Ishikawa (cell line): Measurements from ENCODE around the gene NOL9.

Source experiments
- CEBPB ChIP-seq: IDR thresholded peaks from 2 replicates; pipeline ENCODE4 v1.6.1; 2012
- CREB1 ChIP-seq: IDR thresholded peaks from 2 replicates; pipeline ENCODE4 v1.6.1; 2012; ENCODE audit warnings: low read depth
- EGR1 ChIP-seq: IDR thresholded peaks from 2 replicates; pipeline ENCODE4 v1.6.1; 2012
- EP300 ChIP-seq: IDR thresholded peaks from 2 replicates; pipeline ENCODE4 v1.6.1; 2012; ENCODE audit warnings: borderline replicate concordance
- FOXM1 ChIP-seq: IDR thresholded peaks from 2 replicates; pipeline ENCODE4 v1.6.1; 2012; ENCODE audit warnings: low read depth, borderline replicate concordance
- MAX ChIP-seq: IDR thresholded peaks from 2 replicates; pipeline ENCODE4 v1.6.1; 2012
- NFIC ChIP-seq: IDR thresholded peaks from 2 replicates; pipeline ENCODE4 v1.6.1; 2012
- RAD21 ChIP-seq: IDR thresholded peaks from 2 replicates; pipeline ENCODE4 v1.6.1; 2012; ENCODE audit warnings: low read depth
- REST ChIP-seq: IDR thresholded peaks from 2 replicates; pipeline ENCODE4 v1.6.1; 2012; ENCODE audit warnings: low read depth, mild to moderate bottlenecking
- TAF1 ChIP-seq: IDR thresholded peaks from 2 replicates; pipeline ENCODE4 v1.6.1; 2012; ENCODE audit warnings: low read depth, mild to moderate bottlenecking
- TCF12 ChIP-seq: IDR thresholded peaks from 2 replicates; pipeline ENCODE4 v1.6.1; 2012; ENCODE audit warnings: low read depth
- TEAD4 ChIP-seq: IDR thresholded peaks from 2 replicates; pipeline ENCODE4 v1.6.1; 2012
- USF1 ChIP-seq: IDR thresholded peaks from 2 replicates; pipeline ENCODE4 v1.6.1; 2012
- YY1 ChIP-seq: IDR thresholded peaks from 2 replicates; pipeline ENCODE4 v1.6.1; 2012; ENCODE audit warnings: low read depth
- ZBTB7A ChIP-seq: IDR thresholded peaks from 2 replicates; pipeline ENCODE4 v1.6.1; 2012; ENCODE audit warnings: low read depth

Gene NOL9

GRCh38 chr1:6491480-6491962, 62.8 kb downstream of the NOL9 start, which contains the start of gene PLEKHG5:
PLEKHG5 (minus strand) TSS chr1:6491667; CDS start chr1:6477571, 14,096 bp downstream.
- TF ChIP-seq EGR1: no peak
- 0 out of 2 replicates have a peak, but pooled peaks have one; percentile 3 for TF ChIP-seq TAF1
- TF ChIP-seq TCF12: peak; percentile 25; the same call in 1 of the 2 replicates
- TF ChIP-seq RAD21: no peak
- no peak for TF ChIP-seq TEAD4
- TF ChIP-seq CEBPB: no peak
- no peak for TF ChIP-seq USF1
- TF ChIP-seq CREB1: no peak
- peak; percentile 48; the same call in 1 of the 2 replicates for TF ChIP-seq EP300
- no peak for TF ChIP-seq REST
- TF ChIP-seq FOXM1: no peak
- no peak for TF ChIP-seq ZBTB7A
- peak; percentile 33; the same call in 1 of the 2 replicates for TF ChIP-seq MAX
- TF ChIP-seq NFIC: no peak
- TF ChIP-seq YY1: peak; percentile 26; the same call in 1 of the 2 replicates

- TF ChIP-seq FOXM1: no peak
- no peak for TF ChIP-seq CEBPB
- TF ChIP-seq MAX: no peak
- TF ChIP-seq RAD21: no peak
- TF ChIP-seq TEAD4: no peak
- no peak for TF ChIP-seq ZBTB7A
- no peak for TF ChIP-seq NFIC
- no peak for TF ChIP-seq USF1
- no peak for TF ChIP-seq CREB1
- no peak for TF ChIP-seq TCF12
- no peak for TF ChIP-seq TAF1
Observed at GRCh38 chr1:6491081-6491449, 63.2 kb downstream of the NOL9 start.

- TF ChIP-seq EP300 (peak; percentile 46; the same call in 1 of the 2 replicates), FOXM1 (no peak), REST (no peak), NFIC (no peak), ZBTB7A (peak; percentile 94; the same call in 1 of the 2 replicates), CREB1 (no peak), MAX (peak; percentile 39), USF1 (peak; percentile 13; the same call in 1 of the 2 replicates), TEAD4 (no peak), TAF1 (peak; percentile 26; the same call in 1 of the 2 replicates), CEBPB (no peak), EGR1 (no peak), TCF12 (peak; percentile 21; the same call in 1 of the 2 replicates), YY1 (peak; percentile 51; the same call in 1 of the 2 replicates), RAD21 (no peak)
Observed at GRCh38 chr1:6490181-6491080, 63.9 kb downstream of the NOL9 start.

- TF ChIP-seq ZBTB7A (peak; percentile 50; the same call in 1 of the 2 replicates), RAD21 (peak; percentile 69), TCF12 (no peak)
Observed at GRCh38 chr1:6489799-6490180, 64.5 kb downstream of the NOL9 start.

GRCh38 chr1:6489383-6489765, 64.9 kb downstream of the NOL9 start:
- no peak for TF ChIP-seq MAX
- no peak for TF ChIP-seq CREB1
- no peak for TF ChIP-seq TCF12
- TF ChIP-seq TEAD4: no peak
- no peak for TF ChIP-seq YY1
- no peak for TF ChIP-seq REST
- no peak for TF ChIP-seq EP300
- no peak for TF ChIP-seq FOXM1
- TF ChIP-seq NFIC: no peak
